A549 (cell line): Measurements from ENCODE around the gene VTA1. TPM values are rescaled to one million over a fixed set of nuclear protein-coding genes. Genes with fewer than 3 reads are reported as not detected.
A peak's percentile ranks its signal among the peaks of the same experiment; 100 is the strongest.
"Not testable (repeated sequence)": the region's sequence is repeated elsewhere in the genome, so short reads cannot be mapped to it uniquely, and the experiment has no call there.

ENCODE experiments used
- ATAC-seq, 2 experiments: fragments of 200-7000 bp in 1 of 2; fragments of >200 bp in 1 of 2; cut with Nextera tagmentation in 1 of 2; cut with Tn5 transposase in 1 of 2; 3 replicates each; pipeline versions ENCODE4 v1.8.0 to v1.9.1; 2018 to 2020; ENCODE audit warnings: mild to moderate bottlenecking in 1 of 2, moderate library complexity in 1 of 2
- CTCF ChIA-PET: fragments of 300-600 bp; sonication (Branson Sonifier 250); formaldehyde crosslinking; extraction: SDS; loops from one replicate; lab custom pipeline; 2021; ENCODE audit warnings: antibody characterized with exemption, inconsistent platforms; lab: Yijun Ruan, JAX
- POLR2A ChIA-PET: fragments of 350-600 bp; formaldehyde crosslinking; extraction: SDS; loops from one replicate; lab custom pipeline; 2021; ENCODE audit warnings: antibody characterized with exemption, inconsistent platforms; lab: Yijun Ruan, JAX
- DNase-seq, 2 experiments: peaks; one replicate each; pipeline versions ENCODE4 v3.0.0 to v3.0.0-alpha.2; 2011 to 2016; ENCODE audit warnings: low read depth in 1 of 2, low spot score in 1 of 2
- FAIRE-seq: peaks from 2 replicates; lab custom pipeline; 2011; peaks lifted over from hg19 to GRCh38; lab: Jason Lieb, UNC
- H3K27ac ChIP-seq, 2 experiments: fragments of >200 bp; sonication (Bioruptor Twin); formaldehyde crosslinking; 3 replicates each; pipeline ENCODE4 v1.5.1; 2016 to 2017
- H3K4me1 ChIP-seq: fragments of >200 bp; sonication (Bioruptor Twin); formaldehyde crosslinking; 3 replicates; pipeline ENCODE4 v1.6.1; 2016
- H3K4me2 ChIP-seq: fragments of >200 bp; sonication (Bioruptor Twin); formaldehyde crosslinking; 3 replicates; pipeline ENCODE4 v1.6.1; 2016
- H3K4me3 ChIP-seq: fragments of >200 bp; sonication (Bioruptor Twin); formaldehyde crosslinking; 3 replicates; pipeline ENCODE4 v1.5.1; 2016
- H3K9me3 ChIP-seq: fragments of >200 bp; sonication (Bioruptor Twin); formaldehyde crosslinking; 3 replicates; pipeline ENCODE4 v1.6.1; 2016
- ATOH8 ChIP-seq: fragments of 250-450 bp; sonication (Bioruptor Pico); IDR thresholded peaks from 2 replicates; pipeline ENCODE4 v1.5.0; 2020; ENCODE audit warnings: low read depth, mild to moderate bottlenecking, moderate library complexity
- CBX8 ChIP-seq: fragments of 200-600 bp; sonication (generic); IDR thresholded peaks from 2 replicates; pipeline ENCODE4 v1.6.1; 2016
- CHD2 ChIP-seq: fragments of 150-350 bp; IDR thresholded peaks from 2 replicates; pipeline ENCODE4 v1.6.1; 2014; ENCODE audit warnings: low read length; ENCODE audit not compliant: partially characterized antibody
- CHD4 ChIP-seq: fragments of 200-600 bp; sonication (generic); IDR thresholded peaks from 2 replicates; pipeline ENCODE4 v1.6.1; 2016; ENCODE audit warnings: antibody characterized with exemption, mild to moderate bottlenecking, borderline replicate concordance
- EP300 ChIP-seq, 2 experiments: fragments of >200 bp; sonication (Bioruptor Twin); formaldehyde crosslinking; IDR thresholded peaks; 2 replicates in 1 of 2; 3 replicates in 1 of 2; pipeline ENCODE4 v1.6.1; 2016 to 2017
- FOXS1 ChIP-seq: fragments of 250-450 bp; sonication (Bioruptor Pico); IDR thresholded peaks from 2 replicates; pipeline ENCODE4 v1.5.0; 2020; ENCODE audit warnings: mild to moderate bottlenecking, moderate library complexity
- HDAC2 ChIP-seq: fragments of 200-600 bp; sonication (generic); IDR thresholded peaks from 2 replicates; pipeline ENCODE4 v1.6.1; 2016
- HEYL ChIP-seq: fragments of 250-450 bp; sonication (Bioruptor Pico); IDR thresholded peaks from 2 replicates; pipeline ENCODE4 v1.8.0; 2021; ENCODE audit warnings: mild to moderate bottlenecking, moderate library complexity
- HOXB5 ChIP-seq: fragments of 250-450 bp; sonication (Bioruptor Pico); IDR thresholded peaks from 2 replicates; pipeline ENCODE4 v1.5.0; 2020; ENCODE audit warnings: mild to moderate bottlenecking, moderate library complexity
- JUNB ChIP-seq: fragments of >200 bp; sonication (Bioruptor Twin); formaldehyde crosslinking; IDR thresholded peaks from 2 replicates; pipeline ENCODE4 v1.6.1; 2016
- KDM1A ChIP-seq: fragments of 200-600 bp; sonication (generic); IDR thresholded peaks from 2 replicates; pipeline ENCODE4 v1.6.1; 2016; ENCODE audit warnings: low read depth, mild to moderate bottlenecking
- MAZ ChIP-seq: fragments of 150-350 bp; IDR thresholded peaks from 2 replicates; pipeline ENCODE4 v1.6.1; 2014; ENCODE audit warnings: antibody characterized with exemption, low read depth, low read length, borderline replicate concordance
- NFE2L2 ChIP-seq: fragments of 150-350 bp; conservative IDR thresholded peaks from 2 replicates; pipeline ENCODE4 v1.6.1; 2014; ENCODE audit warnings: low read length
- NR3C1 ChIP-seq: fragments of >200 bp; sonication (Bioruptor Twin); formaldehyde crosslinking; IDR thresholded peaks from 3 replicates; pipeline ENCODE4 v1.6.1; 2017
- RCOR1 ChIP-seq: fragments of 150-350 bp; IDR thresholded peaks from 2 replicates; pipeline ENCODE4 v1.6.1; 2014; ENCODE audit warnings: antibody characterized with exemption, low read length, low read depth
- TP53 ChIP-seq: fragments of 250-450 bp; sonication (Bioruptor Pico); IDR thresholded peaks from 2 replicates; pipeline ENCODE4 v1.5.0; 2021; ENCODE audit warnings: mild to moderate bottlenecking, moderate library complexity
- ZFP36 ChIP-seq: fragments of 450-650 bp; IDR thresholded peaks from 2 replicates; pipeline ENCODE4 v1.6.1; 2014; ENCODE audit warnings: borderline replicate concordance; ENCODE audit not compliant: partially characterized antibody
- ZSCAN20 ChIP-seq: fragments of 250-450 bp; sonication (Bioruptor Pico); IDR thresholded peaks from 2 replicates; pipeline ENCODE4 v1.8.0; 2022; ENCODE audit warnings: mild to moderate bottlenecking, moderate library complexity
- WGBS: methylation state at CpG from one replicate; pipeline ENCODE4 v1.1.6; 2017; ENCODE audit errors: missing lambda C conversion rate; 5-methylcytosine and 5-hydroxymethylcytosine counted together
- polyA plus RNA-seq, 4 experiments: library from polyadenylated mRNA; depleted of rRNA in 3 of 4; stranded (reverse); fragments of >200 nt; fragmentation: RNase III in 1 of 4; extraction: RNeasy Plus Mini Kit Qiagen cat#74134 plus additional on column Dnase treatment in 1 of 4; gene quantifications; 2 replicates in 3 of 4; 3 replicates in 1 of 4; pipeline ENCODE4 v1.2.3, GENCODE V29; 2011 to 2017
- TF ChIP-seq, protein P1 (sequence below): fragments of >200 bp; sonication (Bioruptor Twin); formaldehyde crosslinking; IDR thresholded peaks from 3 replicates; pipeline ENCODE4 v1.5.1; 2016

VTA1 gene
- polyA plus RNA-seq, 2 of the 4 experiments (the other 2 are of a cell fraction) = 44.3 to 88.0 TPM

DNA sequence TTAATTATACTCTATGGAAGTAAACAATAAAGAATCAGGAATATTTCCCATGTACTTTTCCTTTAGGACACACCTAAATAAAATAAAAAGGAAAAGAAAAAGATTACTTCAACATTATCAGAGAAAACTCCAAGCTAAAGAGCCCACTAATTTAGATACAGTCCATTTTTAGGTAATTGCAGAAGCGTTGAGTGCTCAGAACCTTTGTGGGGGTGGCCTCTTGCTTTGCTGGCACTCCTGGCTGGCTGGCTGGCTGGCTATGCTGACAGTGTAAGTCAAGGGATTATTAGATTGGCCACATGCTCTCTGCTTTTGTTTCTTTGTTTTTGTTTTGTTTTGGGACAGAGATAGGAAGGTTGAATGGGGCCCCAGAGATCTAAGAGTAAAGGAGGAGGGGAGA is 14.4 kb upstream of the VTA1 start, which contains the start of gene GJE1:
Gene GJE1, plus strand, starts transcription at position 301 of the 400 bp plus-strand sequence. CDS start 234 bp downstream, outside the sequence.
- Histone ChIP-seq H3K4me2 (no peak within 1 kb of the TSS), H3K4me1 (no peaks in the 10 kb centered on the region), H3K27ac (no peak within 1 kb of the TSS), H3K4me3 (no peak within 1 kb of the TSS)
- CTCF ChIA-PET = no interaction called here
- DNase-seq (no peak), ATAC-seq (no peak)
- TF ChIP-seq HOXB5 (CRISPR knock-in tag) = no peak
- TF ChIP-seq TP53 = no peak
- TF ChIP-seq ZFP36 = no peak
- no peak for TF ChIP-seq ATOH8 (CRISPR knock-in tag)
- no peak for TF ChIP-seq ZSCAN20 (CRISPR knock-in tag)
- TF ChIP-seq NR3C1 = no peak
- no peak for TF ChIP-seq CHD4
- TF ChIP-seq RCOR1 = no peak
- no peak for TF ChIP-seq CHD2
- TF ChIP-seq, all 56 proteins: peak for 0
- POLR2A ChIA-PET = no interaction called here
- H3K9me3 ChIP-seq = peaks cover 6% of the 10 kb centered on the region; the same call in 1 of the 3 replicates
- WGBS = 50% methylated on average over 1 of the region's 1 CpG
- no peak for FAIRE-seq

- no peak overlapping the region for H3K4me3 ChIP-seq
- TF ChIP-seq CBX8 = no peak
- TF ChIP-seq, protein P1, sequence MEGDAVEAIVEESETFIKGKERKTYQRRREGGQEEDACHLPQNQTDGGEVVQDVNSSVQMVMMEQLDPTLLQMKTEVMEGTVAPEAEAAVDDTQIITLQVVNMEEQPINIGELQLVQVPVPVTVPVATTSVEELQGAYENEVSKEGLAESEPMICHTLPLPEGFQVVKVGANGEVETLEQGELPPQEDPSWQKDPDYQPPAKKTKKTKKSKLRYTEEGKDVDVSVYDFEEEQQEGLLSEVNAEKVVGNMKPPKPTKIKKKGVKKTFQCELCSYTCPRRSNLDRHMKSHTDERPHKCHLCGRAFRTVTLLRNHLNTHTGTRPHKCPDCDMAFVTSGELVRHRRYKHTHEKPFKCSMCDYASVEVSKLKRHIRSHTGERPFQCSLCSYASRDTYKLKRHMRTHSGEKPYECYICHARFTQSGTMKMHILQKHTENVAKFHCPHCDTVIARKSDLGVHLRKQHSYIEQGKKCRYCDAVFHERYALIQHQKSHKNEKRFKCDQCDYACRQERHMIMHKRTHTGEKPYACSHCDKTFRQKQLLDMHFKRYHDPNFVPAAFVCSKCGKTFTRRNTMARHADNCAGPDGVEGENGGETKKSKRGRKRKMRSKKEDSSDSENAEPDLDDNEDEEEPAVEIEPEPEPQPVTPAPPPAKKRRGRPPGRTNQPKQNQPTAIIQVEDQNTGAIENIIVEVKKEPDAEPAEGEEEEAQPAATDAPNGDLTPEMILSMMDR = no peak
- TF ChIP-seq FOXS1 = no peak
- no peak for TF ChIP-seq JUNB
- no peak for TF ChIP-seq EP300 (IDR thresholded peaks at IDR 0.05)
- TF ChIP-seq HDAC2 = no peak
- TF ChIP-seq, all 56 proteins: peak for 0
- ATAC-seq = no peak
- Histone ChIP-seq H3K27ac (no peak overlapping the region), H3K9me3 (no peaks in the 10 kb centered on the region), H3K4me1 (no peaks in the 10 kb centered on the region), H3K4me2 (no peak overlapping the region)
- POLR2A ChIA-PET = no interaction called here
- no peak for DNase-seq
- CTCF ChIA-PET = no interaction called here
- no peak for FAIRE-seq
- WGBS = 40% methylated on average over 2 of the region's 2 CpGs
These were observed 8.2 kb upstream of the VTA1 start for GRCh38 chr6:142138876-142139275.

- FAIRE-seq, H3K4me3 ChIP-seq, H3K4me2 ChIP-seq, POLR2A ChIA-PET, ATAC-seq, H3K9me3 ChIP-seq, H3K4me1 ChIP-seq, DNase-seq, H3K27ac ChIP-seq: not testable (repeated sequence)
- 86% methylated on average over 13 of the region's 13 CpGs for WGBS
- CTCF ChIA-PET = interaction anchor here (1.0 kb wide), 1 partner anchor 464 kb away, joined by 3 read pairs; no protein-coding TSS in a partner anchor
These were observed 5.5 kb upstream of the VTA1 start for GRCh38 chr6:142141531-142141930.

GRCh38 chr6:142152746-142153145 is 5.7 kb downstream of the VTA1 start:
- DNase-seq = no peak
- FAIRE-seq = no peak
- Histone ChIP-seq H3K4me2 (peak overlapping the region; percentile 27; the same call in 1 of the 3 replicates), H3K4me1 (peaks cover 35% of the 10 kb centered on the region; the same call in 2 of the 3 replicates), H3K27ac (no peak overlapping the region), H3K4me3 (no peak overlapping the region), H3K9me3 (no peaks in the 10 kb centered on the region)
- no peak for ATAC-seq
- TF ChIP-seq NR3C1 = no peak
- TF ChIP-seq EP300 (IDR thresholded peaks at IDR 0.05) = no peak
- TF ChIP-seq HEYL (CRISPR knock-in tag) = no peak
- TF ChIP-seq KDM1A = no peak
- TF ChIP-seq MAZ = no peak
- no peak for TF ChIP-seq NFE2L2
- ChIA-PET CTCF (no interaction called here), POLR2A (no interaction called here)
